ENCODE results near the gene ZBTB25. TPM values are rescaled to one million over a fixed set of nuclear protein-coding genes. Genes with fewer than 3 reads are reported as not detected.

The ZBTB25 gene
- total RNA-seq, 1 experiment from 2014 or later: 19.0 TPM

- no peak overlapping the region for H3K27ac ChIP-seq (ENCODE audit: low read depth, low read length)
- no peaks in the 10 kb centered on the region for H3K36me3 ChIP-seq (ENCODE audit: control insufficient read depth in 1 of 2, insufficient read depth in 2 of 2, low read length in 2 of 2)
- peaks cover 89% of the 10 kb centered on the region for H3K79me2 ChIP-seq (ENCODE audit: insufficient read depth, low read length)
- no peak overlapping the region for H3K9ac ChIP-seq (ENCODE audit: low read length)
- H3K9me3 ChIP-seq (ENCODE audit: control insufficient read depth in 1 of 2, insufficient read depth in 1 of 2, low read depth in 1 of 2, low read length in 2 of 2): no peaks in the 10 kb centered on the region
- no peak overlapping the region for H2AFZ ChIP-seq (ENCODE audit: low read depth, low read length, poor library complexity, severe bottlenecking)
- H3K4me1 ChIP-seq (ENCODE audit: control insufficient read depth in 1 of 2, insufficient read depth in 2 of 2, low read length in 2 of 2): peaks cover 18 to 48% of the 10 kb centered on the region in 2 experiments; a peak in 3 of 4 replicates
- H4K20me1 ChIP-seq (ENCODE audit: insufficient read depth): 0 out of 2 replicates have a peak, but pooled peaks cover 3% of the 10 kb centered on the region
- no peak overlapping the region for H3K4me2 ChIP-seq (ENCODE audit: low read length)
- no peak overlapping the region for H3K4me3 ChIP-seq (replicated peaks in 1 of 2; ENCODE audit: low read depth in 1 of 2, low read length in 2 of 2)
- no peaks in the 10 kb centered on the region for H3K27me3 ChIP-seq (ENCODE audit: insufficient read depth, low read length)
- no TSS peak for BruUV-seq (replicated peaks)
- ATAC-seq (no peak), DNase-seq (ENCODE audit: low read depth, low spot score) (no peak)
- ChIA-PET CTCF (interaction anchor here (0.7 to 1.6 kb wide), 2 partner anchors 12 to 30 kb away, joined by 3 read pairs; no protein-coding TSS in a partner anchor), RAD21 (ENCODE audit: low non-redundant PET in 1 of 2, low total read pairs in 2 of 2, uncharacterized antibody in 2 of 2, unreplicated experiment in 2 of 2) (no interaction called here), POLR2A (interaction anchor here (0.7 kb wide), 1 partner anchor 41 kb away, joined by 3 read pairs; no protein-coding TSS in a partner anchor)
- intact Hi-C loops (cut with micrococcal nuclease): no loop called here
- no peak for TF ChIP-seq REST (IDR thresholded peaks at IDR 0.05; ENCODE audit: low read depth)
- TF ChIP-seq ZFX (IDR thresholded peaks at IDR 0.05): no peak
- no peak for TF ChIP-seq FOSL1 (IDR thresholded peaks at IDR 0.05; ENCODE audit: low read depth)
- no peak for TF ChIP-seq JUND (IDR thresholded peaks at IDR 0.05)
- TF ChIP-seq, protein P1, sequence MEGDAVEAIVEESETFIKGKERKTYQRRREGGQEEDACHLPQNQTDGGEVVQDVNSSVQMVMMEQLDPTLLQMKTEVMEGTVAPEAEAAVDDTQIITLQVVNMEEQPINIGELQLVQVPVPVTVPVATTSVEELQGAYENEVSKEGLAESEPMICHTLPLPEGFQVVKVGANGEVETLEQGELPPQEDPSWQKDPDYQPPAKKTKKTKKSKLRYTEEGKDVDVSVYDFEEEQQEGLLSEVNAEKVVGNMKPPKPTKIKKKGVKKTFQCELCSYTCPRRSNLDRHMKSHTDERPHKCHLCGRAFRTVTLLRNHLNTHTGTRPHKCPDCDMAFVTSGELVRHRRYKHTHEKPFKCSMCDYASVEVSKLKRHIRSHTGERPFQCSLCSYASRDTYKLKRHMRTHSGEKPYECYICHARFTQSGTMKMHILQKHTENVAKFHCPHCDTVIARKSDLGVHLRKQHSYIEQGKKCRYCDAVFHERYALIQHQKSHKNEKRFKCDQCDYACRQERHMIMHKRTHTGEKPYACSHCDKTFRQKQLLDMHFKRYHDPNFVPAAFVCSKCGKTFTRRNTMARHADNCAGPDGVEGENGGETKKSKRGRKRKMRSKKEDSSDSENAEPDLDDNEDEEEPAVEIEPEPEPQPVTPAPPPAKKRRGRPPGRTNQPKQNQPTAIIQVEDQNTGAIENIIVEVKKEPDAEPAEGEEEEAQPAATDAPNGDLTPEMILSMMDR (IDR thresholded peaks at IDR 0.05 in 2 of 3, conservative IDR thresholded peaks at IDR 0.05 in 1 of 3; ENCODE audit: borderline replicate concordance in 1 of 3, insufficient read depth in 1 of 3, low read depth in 2 of 3, low read length in 2 of 3): no peak
- TF ChIP-seq SIN3A (IDR thresholded peaks at IDR 0.05; ENCODE audit: low read depth): no peak
- TF ChIP-seq EGR1 (IDR thresholded peaks at IDR 0.05; ENCODE audit: low read depth): no peak
- no peaks in the 10 kb centered on the region for H3K9me2 ChIP-seq (ENCODE audit: insufficient read depth)
Measured at GRCh38 chr14:64509036-64509435, 5.4 kb upstream of the ZBTB25 start.

Data from HCT116 (cell line).